ENCODE data around the gene ZBTB9.
"Not testable (repeated sequence)": the region's sequence is repeated elsewhere in the genome, so short reads cannot be mapped to it uniquely, and the experiment has no call there.

ZBTB9 gene

DNA sequence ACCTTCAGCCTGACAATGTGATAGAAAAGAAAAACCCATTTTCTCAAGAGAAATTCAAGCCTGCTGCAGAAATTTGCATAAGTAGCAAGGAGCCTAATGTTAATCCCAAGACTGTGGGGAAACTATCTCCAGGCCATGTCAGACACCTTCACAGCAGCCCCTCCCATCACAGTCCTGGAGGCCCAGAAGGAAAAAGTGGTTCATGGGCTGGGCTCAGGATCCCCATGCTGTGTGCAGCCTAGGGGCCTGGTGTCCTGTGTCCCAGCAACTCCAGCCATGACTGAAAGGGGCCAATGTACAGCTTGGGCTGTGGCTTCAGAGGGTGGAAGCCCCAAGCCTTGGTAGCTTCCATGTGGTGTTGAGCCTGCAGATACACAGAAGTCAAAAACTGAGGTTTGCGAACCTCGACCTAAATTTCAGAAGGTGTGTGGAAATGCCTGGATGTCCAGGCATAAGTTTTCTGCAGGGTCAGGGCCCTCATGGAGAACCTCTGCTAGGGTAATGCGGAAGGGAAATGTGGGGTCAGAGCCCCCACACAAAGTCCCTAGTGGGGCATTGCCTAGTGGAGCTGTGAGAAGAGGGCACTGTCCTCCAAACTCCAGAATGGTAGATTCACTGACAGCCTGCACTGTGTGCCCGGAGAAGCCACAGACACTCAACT, 11.8 kb downstream of the ZBTB9 start:
- no peak for DNase-seq (ENCODE audit: low read depth)

DNA sequence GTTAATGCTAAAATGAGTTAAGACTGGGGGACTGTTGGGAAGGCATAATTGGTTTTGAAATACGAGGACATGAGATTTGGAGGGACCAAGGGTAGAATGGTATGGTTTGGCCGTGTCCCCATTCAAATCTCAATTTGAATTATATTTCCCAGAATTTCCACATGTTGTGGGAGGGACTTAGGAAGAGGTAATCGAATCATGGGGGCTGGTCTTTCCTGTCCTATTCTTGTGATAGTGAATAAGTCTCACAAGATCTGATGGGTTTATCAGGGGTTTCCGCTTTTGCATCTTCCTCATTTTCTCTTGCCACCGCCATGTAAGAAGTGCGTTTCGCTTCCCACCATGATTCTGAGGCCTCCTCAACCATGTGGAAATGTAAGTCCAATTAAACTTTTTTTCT, 12.7 kb downstream of the ZBTB9 start:
- DNase-seq (ENCODE audit: low read depth), result no peak

DNA sequence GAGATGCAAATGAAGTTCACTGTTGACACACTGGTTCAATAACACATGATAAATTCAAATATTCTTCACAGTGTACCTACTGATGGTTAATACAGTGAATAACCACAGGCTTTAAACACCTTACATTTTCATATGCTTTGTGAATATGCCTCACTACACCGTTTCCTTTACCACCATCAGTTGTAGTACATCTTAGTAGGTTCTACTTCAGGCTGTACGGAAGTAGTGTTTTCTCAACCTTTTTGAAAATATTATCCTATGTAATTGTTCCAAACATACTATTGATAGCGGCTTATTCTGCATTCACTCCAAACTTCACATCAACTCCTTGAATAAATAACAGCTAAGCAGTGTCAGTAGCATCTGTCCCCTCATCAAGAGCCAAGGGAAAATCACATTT, 15.3 kb downstream of the ZBTB9 start:
- DNase-seq (ENCODE audit: low read depth), result no peak

DNA sequence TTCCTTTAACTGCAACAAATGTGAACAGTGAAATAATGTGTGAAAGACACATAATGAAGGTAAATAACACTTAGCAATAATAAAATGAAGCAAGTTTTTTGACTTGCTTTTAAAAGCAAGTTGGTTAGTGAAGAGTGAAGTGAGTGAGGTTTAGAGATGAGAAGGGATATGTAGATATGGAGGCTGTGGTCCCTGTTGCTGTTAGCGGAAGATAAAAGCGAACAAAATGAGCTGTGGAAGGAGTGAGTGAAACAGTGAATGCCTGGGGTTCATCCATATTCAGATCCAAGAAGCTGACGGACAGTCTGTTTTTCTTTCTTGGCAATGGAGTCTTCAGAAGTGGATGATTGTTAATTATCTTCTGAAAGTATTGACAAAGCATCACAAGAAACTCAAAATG, 23.5 kb downstream of the ZBTB9 start:
- DNase-seq (ENCODE audit: low read depth), result no peak

DNA sequence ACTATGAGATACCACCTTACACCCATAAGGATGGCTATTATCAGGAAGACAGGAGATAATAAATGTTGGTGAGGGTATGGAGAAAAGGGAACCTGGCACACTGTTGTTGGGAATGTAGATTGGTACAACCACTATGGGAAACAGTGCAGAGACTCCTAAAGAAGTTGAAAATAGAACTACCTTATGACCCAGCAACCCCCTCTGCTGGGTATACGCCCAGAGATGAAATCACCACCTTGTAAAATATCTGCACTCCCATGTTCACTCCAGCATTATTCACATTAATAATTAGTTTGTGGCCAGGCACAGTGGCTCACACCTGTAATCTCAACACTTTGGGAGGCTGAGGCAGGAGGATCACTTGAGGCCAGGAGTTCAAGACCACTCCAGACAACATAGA, 26.8 kb downstream of the ZBTB9 start:
- no peak for DNase-seq (ENCODE audit: low read depth)

DNA sequence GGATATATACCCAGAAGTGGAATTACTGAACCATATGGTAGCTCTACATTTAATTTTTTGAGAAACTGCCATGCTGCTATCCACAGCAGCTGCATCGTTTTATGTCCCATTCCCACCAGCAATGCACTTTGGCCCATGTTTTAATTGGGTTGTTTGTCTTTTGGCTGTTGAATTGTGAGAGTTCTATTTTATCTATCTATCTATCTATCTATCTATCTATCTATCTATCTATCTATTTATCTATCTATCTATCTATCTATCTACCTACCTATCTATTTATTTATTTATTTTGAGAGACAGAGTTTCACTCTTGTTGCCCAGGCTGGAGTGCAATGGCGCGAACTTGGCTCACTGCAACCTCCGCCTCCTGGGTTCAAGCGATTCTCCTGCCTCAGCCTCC, 28.2 kb downstream of the ZBTB9 start:
- not testable (repeated sequence) for DNase-seq (ENCODE audit: low read depth)

DNA sequence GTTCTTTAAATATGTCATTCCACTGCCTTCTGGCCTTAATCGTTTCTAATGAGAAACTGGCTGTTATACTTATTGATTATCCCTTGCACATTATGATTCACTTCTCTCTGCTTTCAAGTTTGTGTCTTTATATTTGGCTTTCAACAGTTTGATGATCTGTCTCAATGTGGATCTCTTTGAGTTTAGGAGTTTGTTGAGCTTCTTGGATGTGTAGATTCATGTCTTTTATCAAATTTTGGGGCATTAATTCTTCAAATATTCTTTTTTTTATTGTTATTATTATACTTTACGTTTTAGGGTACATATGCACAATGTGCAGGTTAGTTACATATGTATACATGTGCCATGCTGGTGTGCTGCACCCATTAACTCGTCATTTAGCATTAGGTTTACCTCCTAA, 29.3 kb downstream of the ZBTB9 start:
- DNase-seq (ENCODE audit: low read depth), result no peak

DNA sequence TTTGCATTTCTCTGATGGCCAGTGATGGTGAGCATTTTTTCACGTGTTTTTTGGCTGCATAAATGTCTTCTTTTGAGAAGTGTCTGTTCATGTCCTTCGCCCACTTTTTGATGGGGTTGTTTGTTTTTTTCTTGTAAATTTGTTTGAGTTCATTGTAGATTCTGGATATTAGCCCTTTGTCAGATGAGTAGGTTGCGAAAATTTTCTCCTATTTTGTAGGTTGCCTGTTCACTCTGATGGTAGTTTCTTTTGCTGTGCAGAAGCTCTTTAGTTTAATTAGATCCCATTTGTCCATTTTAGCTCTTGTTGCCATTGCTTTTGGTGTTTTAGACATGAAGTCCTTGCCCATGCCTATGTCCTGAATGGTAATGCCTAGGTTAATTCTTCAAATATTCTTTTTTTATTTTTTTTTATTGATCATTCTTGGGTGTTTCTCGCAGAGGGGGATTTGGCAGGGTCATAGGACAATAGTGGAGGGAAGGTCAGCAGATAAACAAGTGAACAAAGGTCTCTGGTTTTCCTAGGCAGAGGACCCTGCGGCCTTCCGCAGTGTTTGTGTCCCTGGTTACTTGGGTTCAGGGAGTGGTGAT, 30.4 kb downstream of the ZBTB9 start:
- DNase-seq (ENCODE audit: low read depth), result not testable (repeated sequence)

DNA sequence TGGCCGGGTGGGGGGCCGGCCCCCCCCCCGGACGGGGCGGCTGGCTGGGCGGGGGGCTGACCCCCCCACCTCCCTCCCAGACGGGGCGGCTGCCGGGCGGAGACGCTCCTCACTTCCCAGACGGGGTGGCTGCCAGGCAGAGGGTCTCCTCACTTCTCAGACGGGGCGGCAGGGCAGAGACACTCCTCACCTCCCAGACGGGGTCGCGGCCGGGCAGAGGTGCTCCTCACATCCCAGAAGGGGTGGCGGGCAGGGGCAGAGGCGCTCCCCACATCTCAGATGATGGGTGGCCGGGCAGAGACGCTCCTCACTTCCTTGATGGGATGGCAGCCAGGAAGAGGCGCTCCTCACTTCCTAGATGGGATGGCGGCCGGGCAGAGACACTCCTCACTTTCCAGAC, 31.3 kb downstream of the ZBTB9 start:
- DNase-seq (ENCODE audit: low read depth), result not testable (repeated sequence)

DNA sequence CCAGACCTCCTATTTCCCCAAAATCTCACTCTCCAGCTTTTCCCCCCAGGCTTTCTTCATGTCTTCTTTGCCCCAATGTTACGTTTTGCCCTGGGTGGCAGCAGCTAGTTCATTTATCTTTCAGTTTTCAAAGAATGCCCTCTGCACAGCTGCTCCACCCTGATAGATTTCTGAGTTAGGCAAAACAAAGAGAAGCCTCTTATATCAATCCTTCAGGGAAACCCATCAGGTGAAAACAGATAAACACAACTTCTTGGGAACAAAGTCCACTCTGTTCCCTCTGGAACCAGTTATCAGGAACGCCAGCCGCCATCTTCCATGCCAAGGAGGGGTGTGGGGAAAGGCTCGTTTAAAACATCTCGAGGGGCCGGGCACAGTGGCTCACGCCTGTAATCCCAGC, 34.0 kb downstream of the ZBTB9 start:
- DNase-seq (ENCODE audit: low read depth), result no peak

DNA sequence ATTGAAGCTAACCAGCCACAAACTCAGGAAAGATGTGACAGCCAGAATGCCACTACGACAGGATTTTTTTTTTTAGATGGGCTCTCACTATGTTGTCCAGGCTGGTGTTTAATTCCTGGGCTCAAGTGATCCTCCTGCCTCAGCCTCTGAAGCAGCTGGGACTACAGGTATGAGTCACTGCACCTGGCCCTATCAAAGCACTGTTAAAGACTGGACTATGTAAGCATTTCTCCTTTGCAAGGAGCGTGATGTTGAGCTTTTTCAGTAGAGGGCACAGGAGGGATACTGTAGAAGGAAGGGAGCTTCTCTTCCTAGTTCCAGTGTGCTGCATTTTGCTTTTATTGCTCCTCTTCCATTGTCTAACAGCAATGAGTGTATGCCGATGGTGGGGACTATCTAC, 35.8 kb downstream of the ZBTB9 start:
- DNase-seq (ENCODE audit: low read depth), result no peak

DNA sequence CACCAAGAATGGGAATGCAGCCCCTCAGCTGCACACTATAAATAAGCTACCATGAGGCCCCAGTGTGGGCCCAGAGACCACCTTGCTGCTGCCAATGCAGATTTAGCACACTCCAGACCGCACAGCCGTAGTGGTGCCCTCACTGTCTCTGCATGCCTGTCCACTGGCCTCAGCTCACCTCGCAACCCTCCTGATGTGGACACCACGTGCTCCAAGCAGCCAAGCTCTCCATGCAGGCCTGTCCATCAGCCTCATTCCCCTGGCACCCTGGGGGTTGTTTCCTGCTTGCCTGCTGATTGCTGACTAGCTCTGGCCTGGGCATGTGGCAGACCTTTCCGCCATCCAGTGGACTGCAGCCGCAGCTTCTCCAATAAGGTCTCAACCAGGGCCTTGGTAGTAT, 36.2 kb downstream of the ZBTB9 start:
- DNase-seq (ENCODE audit: low read depth), result no peak

DNA sequence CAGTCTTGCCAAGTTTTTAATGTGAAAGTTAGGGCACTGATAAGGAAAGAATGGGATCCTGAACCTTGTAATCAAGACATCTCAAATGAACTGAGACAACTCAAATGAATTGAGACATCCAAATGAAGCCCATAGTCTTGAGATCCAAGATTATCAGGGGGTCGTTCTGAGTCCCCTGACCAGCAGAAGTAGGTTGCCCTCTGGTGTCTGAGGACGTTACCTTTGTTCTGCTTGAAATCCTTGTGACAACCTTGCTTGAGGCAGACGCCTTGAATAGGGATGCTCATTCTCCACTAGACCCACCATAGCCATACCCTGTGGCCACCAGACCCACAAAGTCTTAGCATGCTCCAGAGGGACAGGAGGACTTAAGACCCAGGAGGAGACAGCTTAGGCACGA, 37.7 kb downstream of the ZBTB9 start:
- no peak for DNase-seq (ENCODE audit: low read depth)

DNA sequence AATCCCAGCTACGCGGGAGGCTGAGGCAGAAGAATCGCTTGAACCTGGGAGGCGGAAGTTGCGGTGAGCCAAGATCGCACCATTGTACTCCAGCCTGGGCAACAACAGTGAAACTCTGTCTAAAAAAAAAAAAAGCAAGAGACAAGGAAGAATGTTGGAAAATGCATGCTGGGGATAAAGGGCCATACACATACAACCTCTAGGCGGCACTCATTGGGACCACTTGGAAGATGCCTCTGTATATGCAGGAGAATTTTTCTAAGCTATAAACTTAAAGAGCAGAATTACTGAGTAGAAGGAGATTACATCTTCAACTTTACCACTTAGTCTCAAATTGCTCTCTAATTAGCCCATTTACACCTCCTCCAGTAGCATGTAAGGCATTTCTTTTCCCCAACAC, 42.8 kb downstream of the ZBTB9 start:
- DNase-seq (ENCODE audit: low read depth), result no peak

DNA sequence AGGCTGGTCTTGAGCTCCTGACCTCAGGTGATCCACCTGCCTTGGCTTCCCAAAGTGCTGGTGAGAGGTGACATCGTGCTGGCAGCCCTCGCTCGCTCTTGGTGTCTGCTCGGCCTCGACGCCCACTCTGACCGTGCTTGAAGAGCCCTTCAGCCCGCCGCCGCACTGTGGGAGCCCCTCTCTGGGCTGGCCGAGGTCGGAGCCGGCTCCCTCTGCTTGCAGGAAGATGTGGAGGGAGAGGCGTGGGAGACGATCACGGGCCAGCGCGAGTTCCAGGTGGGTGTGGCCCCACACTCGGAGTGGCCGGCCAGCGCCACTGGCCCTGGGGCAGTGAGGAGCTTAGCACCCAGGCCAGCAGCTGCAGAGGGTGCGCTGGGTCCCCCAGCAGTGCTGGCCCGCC, 48.1 kb downstream of the ZBTB9 start:
- no peak for DNase-seq (ENCODE audit: low read depth)

DNA sequence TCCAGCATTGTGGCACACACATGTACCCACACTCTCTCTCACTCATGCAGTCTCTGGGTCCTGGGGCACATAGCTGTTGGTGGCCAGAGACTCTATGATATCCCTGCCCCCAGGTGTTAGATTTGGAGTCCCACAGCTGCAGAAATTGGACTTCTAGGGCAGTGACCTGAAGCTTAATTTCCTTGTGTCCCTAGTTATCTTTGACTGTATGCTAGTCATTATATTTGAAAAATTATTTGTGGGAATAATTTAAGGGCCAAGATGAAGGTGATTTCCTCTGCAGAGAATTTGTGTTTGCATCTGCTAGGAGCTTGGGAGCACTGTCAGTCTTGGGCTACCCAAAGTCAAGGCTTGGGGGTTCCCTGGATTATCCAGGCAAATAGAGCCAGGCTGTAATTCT, 50.1 kb downstream of the ZBTB9 start:
- DNase-seq (ENCODE audit: low read depth), result no peak

DNA sequence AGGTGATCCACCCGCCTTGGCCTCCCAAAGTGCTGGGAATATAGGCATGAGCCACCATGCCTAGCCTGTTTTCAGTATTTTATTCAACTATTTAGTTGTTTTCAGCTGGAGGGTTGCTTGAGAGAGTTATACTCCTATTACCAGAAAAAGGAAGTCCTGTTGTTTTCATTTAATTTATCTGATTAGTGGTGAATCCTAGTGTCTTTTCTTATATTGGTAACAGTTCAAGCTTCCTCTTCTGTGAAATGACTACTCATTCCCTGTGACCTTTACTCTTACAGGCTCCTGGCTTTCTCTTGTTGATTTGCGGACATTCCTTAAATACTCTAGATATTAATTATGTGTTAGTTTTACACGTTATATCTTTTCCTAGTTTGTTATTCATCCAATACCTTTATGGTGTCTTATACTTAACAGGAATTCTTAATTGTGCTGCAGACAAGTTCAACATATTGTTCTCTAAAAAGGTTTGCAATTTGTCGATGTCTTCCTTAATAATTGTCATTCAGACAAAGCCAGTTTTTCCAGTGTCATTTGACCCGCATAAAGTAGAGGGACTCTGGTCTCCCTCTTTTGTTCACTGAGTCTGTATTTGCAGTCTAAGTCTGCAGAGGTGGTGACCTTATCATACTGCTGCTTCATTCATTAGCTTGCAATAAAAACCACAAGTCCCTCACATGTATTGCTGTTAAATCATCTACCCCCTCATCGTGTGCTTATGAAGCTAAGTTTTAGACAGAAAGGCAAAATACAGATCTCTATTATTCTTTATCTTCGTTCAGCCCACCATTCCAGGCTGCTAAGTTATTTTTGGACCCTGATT, 51.4 kb downstream of the ZBTB9 start:
- DNase-seq (ENCODE audit: low read depth), result no peak
